ENCODE results near the gene DNAJB5. TPM values are rescaled to one million over a fixed set of nuclear protein-coding genes. Genes with fewer than 3 reads are reported as not detected.

The DNAJB5 gene
- total RNA-seq, 1 experiment from 2014 or later: 0.79 TPM

DNA sequence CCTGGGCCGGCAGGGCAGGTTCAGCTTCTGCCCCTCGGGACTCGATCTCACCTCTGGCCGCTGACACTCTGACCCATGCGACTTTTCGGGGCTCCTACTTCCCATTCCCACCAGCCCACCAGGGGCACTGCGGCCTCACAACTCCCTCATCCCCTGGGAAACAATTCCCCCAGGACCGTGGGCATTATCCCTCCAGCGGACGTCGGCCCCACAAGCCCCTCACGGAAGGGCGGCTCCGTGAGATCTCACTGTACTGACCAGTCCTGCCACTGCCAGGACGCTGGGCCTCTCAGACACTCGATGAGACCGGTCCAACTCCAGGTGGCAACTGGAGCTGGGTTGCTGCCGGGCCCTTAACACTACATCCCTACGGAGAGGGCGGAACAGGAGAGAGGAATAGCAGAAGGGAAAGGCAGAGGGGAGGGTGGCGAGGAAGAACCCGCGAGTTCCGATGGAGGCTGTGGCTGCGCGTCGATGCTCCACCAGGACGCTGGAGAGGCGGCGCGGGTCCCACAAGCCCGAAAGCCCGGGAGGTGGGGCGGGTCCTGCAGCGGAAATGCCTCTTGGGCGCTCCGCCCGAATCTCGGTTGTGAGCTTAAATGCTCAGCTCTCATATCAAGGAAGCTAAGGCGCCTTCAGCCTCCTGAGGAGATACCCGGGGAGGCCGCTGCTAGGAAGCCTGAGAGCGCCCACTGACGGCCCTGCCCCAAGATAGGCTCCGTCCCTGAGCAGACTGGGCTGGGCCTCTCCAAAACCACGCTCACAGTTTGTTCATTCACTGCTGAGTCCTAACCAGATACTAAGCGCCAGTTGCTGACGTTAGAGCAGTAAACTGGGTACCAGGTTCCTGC, 46.5 kb downstream of the DNAJB5 start:
- ChIA-PET CTCF (no interaction called here), POLR2A (ENCODE audit: unreplicated experiment) (no interaction called here)
- Histone ChIP-seq H3K79me2 (ENCODE audit: low read depth) (no peaks in the 10 kb centered on the region), H2AFZ (no peak overlapping the region), H3F3A (ENCODE audit: insufficient read depth, low read depth) (no peaks in the 10 kb centered on the region), H3K36me3 (ENCODE audit: low read depth) (no peaks in the 10 kb centered on the region), H3K9me3 (ENCODE audit: insufficient read depth, low read depth) (no peaks in the 10 kb centered on the region), H3K4me1 (replicated peaks; ENCODE audit: insufficient read depth) (no peaks in the 10 kb centered on the region), H3K4me2 (no peak overlapping the region), H3K4me3 (no peak overlapping the region), H3K27me3 (ENCODE audit: insufficient read depth, low read depth) (no peaks in the 10 kb centered on the region), H4K20me1 (ENCODE audit: insufficient read depth) (no peaks in the 10 kb centered on the region), H3K9me2 (ENCODE audit: insufficient read depth) (no peaks in the 10 kb centered on the region), H3K27ac (no peak overlapping the region)
- no peak for DNase-seq
- TF ChIP-seq EZH2 (IDR thresholded peaks at IDR 0.05; ENCODE audit: low read depth): no peak
- TF ChIP-seq, protein P1, sequence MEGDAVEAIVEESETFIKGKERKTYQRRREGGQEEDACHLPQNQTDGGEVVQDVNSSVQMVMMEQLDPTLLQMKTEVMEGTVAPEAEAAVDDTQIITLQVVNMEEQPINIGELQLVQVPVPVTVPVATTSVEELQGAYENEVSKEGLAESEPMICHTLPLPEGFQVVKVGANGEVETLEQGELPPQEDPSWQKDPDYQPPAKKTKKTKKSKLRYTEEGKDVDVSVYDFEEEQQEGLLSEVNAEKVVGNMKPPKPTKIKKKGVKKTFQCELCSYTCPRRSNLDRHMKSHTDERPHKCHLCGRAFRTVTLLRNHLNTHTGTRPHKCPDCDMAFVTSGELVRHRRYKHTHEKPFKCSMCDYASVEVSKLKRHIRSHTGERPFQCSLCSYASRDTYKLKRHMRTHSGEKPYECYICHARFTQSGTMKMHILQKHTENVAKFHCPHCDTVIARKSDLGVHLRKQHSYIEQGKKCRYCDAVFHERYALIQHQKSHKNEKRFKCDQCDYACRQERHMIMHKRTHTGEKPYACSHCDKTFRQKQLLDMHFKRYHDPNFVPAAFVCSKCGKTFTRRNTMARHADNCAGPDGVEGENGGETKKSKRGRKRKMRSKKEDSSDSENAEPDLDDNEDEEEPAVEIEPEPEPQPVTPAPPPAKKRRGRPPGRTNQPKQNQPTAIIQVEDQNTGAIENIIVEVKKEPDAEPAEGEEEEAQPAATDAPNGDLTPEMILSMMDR (conservative IDR thresholded peaks at IDR 0.05): no peak
- intact Hi-C loops (cut with micrococcal nuclease; ENCODE audit: unreplicated experiment): no loop called here
- no TSS peak for BruUV-seq (replicated peaks)

- Histone ChIP-seq H3K79me2 (ENCODE audit: low read depth) (no peaks in the 10 kb centered on the region), H3K36me3 (ENCODE audit: low read depth) (no peaks in the 10 kb centered on the region), H3K27ac (no peak overlapping the region), H3K4me2 (peak overlapping the region; percentile 31; the same call in 1 of the 2 replicates), H2AFZ (no peak overlapping the region), H3K4me3 (no peak overlapping the region), H3K27me3 (ENCODE audit: insufficient read depth, low read depth) (no peaks in the 10 kb centered on the region), H4K20me1 (ENCODE audit: insufficient read depth) (no peaks in the 10 kb centered on the region), H3K4me1 (replicated peaks; ENCODE audit: insufficient read depth) (peaks cover 12% of the 10 kb centered on the region), H3F3A (ENCODE audit: insufficient read depth, low read depth) (peaks cover 10% of the 10 kb centered on the region; the same call in 1 of the 2 replicates), H3K9me2 (ENCODE audit: insufficient read depth) (no peaks in the 10 kb centered on the region), H3K9me3 (ENCODE audit: insufficient read depth, low read depth) (no peaks in the 10 kb centered on the region)
- TF ChIP-seq, protein P1 (conservative IDR thresholded peaks at IDR 0.05): no peak
- TF ChIP-seq EZH2 (IDR thresholded peaks at IDR 0.05; ENCODE audit: low read depth): no peak
- intact Hi-C loops (cut with micrococcal nuclease; ENCODE audit: unreplicated experiment): no loop called here
- ChIA-PET CTCF (no interaction called here), POLR2A (ENCODE audit: unreplicated experiment) (interaction anchor here (0.7 kb wide), 1 partner anchor 31 kb away, joined by 6 read pairs; the partner anchor contains the start of gene VCP)
- no TSS peak for BruUV-seq (replicated peaks)
- DNase-seq: peak; percentile 12 to 65
These were observed 52.6 kb downstream of the DNAJB5 start for GRCh38 chr9:35042081-35042604.

DNA sequence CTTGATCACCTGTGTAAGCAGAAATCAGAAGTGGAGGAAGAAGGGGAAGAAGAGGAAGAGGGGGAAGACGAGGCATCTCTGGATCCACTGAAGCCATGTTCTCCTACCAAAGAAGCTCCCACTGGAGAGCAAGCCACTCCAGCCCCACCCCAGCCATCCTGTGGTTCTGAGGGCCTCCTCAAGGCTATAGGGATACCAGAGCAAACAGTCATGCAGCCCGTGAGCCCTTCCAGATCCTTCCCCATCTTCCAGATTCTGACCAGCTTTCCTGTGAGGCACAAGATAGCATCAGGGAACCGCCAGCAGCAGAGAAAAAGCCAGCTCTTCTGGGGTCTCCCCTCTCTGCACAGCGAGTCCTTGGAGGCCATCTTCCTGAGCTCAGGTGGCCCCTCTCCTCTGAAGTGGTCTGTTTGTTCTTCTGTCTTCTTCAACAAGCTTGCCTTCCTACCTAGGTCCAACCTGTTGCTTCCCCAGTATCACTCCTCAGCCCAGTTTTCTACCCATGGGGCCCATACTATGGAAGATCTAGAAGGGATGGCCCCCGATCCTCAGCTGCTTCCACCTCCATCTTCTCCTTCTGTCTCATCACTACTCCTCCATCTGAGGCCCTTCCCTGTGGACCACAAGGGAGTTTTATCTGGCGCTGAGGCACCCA, 53.5 kb downstream of the DNAJB5 start:
- DNase-seq: no peak
- H4K20me1 ChIP-seq (ENCODE audit: insufficient read depth): no peaks in the 10 kb centered on the region
- CTCF ChIA-PET: no interaction called here
- H3K4me3 ChIP-seq: no peak overlapping the region
- H3K27me3 ChIP-seq (ENCODE audit: insufficient read depth, low read depth): no peaks in the 10 kb centered on the region
- no TSS peak for BruUV-seq (replicated peaks)
- H3F3A ChIP-seq (ENCODE audit: insufficient read depth, low read depth): peaks cover 10% of the 10 kb centered on the region; the same call in 1 of the 2 replicates
- TF ChIP-seq, protein P1 (conservative IDR thresholded peaks at IDR 0.05): no peak
- TF ChIP-seq EZH2 (IDR thresholded peaks at IDR 0.05; ENCODE audit: low read depth): no peak
- no peaks in the 10 kb centered on the region for H3K36me3 ChIP-seq (ENCODE audit: low read depth)
- no peak overlapping the region for H3K4me2 ChIP-seq
- H3K79me2 ChIP-seq (ENCODE audit: low read depth): no peaks in the 10 kb centered on the region
- no peaks in the 10 kb centered on the region for H3K9me2 ChIP-seq (ENCODE audit: insufficient read depth)
- peaks cover 12% of the 10 kb centered on the region for H3K4me1 ChIP-seq (replicated peaks; ENCODE audit: insufficient read depth)
- POLR2A ChIA-PET (ENCODE audit: unreplicated experiment): no interaction called here
- no peak overlapping the region for H3K27ac ChIP-seq
- no peaks in the 10 kb centered on the region for H3K9me3 ChIP-seq (ENCODE audit: insufficient read depth, low read depth)
- intact Hi-C loops (cut with micrococcal nuclease; ENCODE audit: unreplicated experiment): no loop called here
- H2AFZ ChIP-seq: no peak overlapping the region

Measured in PC-9 (cell line).